Stromal cell of bone marrow (primary cell): Measurements from ENCODE around the gene GNG12.

ENCODE experiments used
- DNase-seq: peaks from one replicate; pipeline ENCODE4 v3.0.0-alpha.2; 2012; ENCODE audit warnings: low read depth

GNG12 gene

GRCh38 chr1:67753776-67754525, 79.3 kb downstream of the GNG12 start:
- DNase-seq, result no peak

- DNase-seq, result no peak
Measured at GRCh38 chr1:67752306-67752705, 81.0 kb downstream of the GNG12 start.

- no peak for DNase-seq
Measured at GRCh38 chr1:67750691-67751054, 82.6 kb downstream of the GNG12 start.

- peak; percentile 71 for DNase-seq
Measured at GRCh38 chr1:67749844-67750690, 83.2 kb downstream of the GNG12 start.

- DNase-seq, result no peak
Measured at GRCh38 chr1:67749263-67749843, 83.9 kb downstream of the GNG12 start.

- DNase-seq, result peak; percentile 62
Measured at GRCh38 chr1:67748630-67749029, 84.6 kb downstream of the GNG12 start.

- DNase-seq, result no peak
Measured at GRCh38 chr1:67747671-67748546, 85.4 kb downstream of the GNG12 start.

- DNase-seq, result peak; percentile 42
Measured at GRCh38 chr1:67745875-67746698, 87.2 kb downstream of the GNG12 start.

- no peak for DNase-seq
Measured at GRCh38 chr1:67743072-67743725, 90.1 kb downstream of the GNG12 start.

- no peak for DNase-seq
Measured at GRCh38 chr1:67741736-67742135, 91.5 kb downstream of the GNG12 start.

GRCh38 chr1:67741121-67741520, 92.1 kb downstream of the GNG12 start:
- no peak for DNase-seq

GRCh38 chr1:67740543-67740942, 92.7 kb downstream of the GNG12 start:
- DNase-seq, result no peak

GRCh38 chr1:67739361-67739760, 93.9 kb downstream of the GNG12 start:
- no peak for DNase-seq

- no peak for DNase-seq
Measured at GRCh38 chr1:67738401-67738800, 94.9 kb downstream of the GNG12 start.

- no peak for DNase-seq
Measured at GRCh38 chr1:67737875-67738274, 95.4 kb downstream of the GNG12 start.

- DNase-seq, result no peak
Measured at GRCh38 chr1:67736750-67737149, 96.5 kb downstream of the GNG12 start.

GRCh38 chr1:67735806-67736627, 97.2 kb downstream of the GNG12 start:
- peak; percentile 73 for DNase-seq

GRCh38 chr1:67735206-67735605, 98.1 kb downstream of the GNG12 start:
- DNase-seq, result no peak

- DNase-seq, result no peak
Measured at GRCh38 chr1:67734323-67734690, 99.0 kb downstream of the GNG12 start.
